H1 (cell line): ENCODE results near the gene AKR1C8. TPM values are rescaled to one million over a fixed set of nuclear protein-coding genes. Genes with fewer than 3 reads are reported as not detected.

Experiments
- RXRA ChIP-seq: IDR thresholded peaks from 2 replicates; pipeline ENCODE4 v1.6.1; 2011; ENCODE audit warnings: low read depth, mild to moderate bottlenecking, low read length, moderate library complexity; ENCODE audit not compliant: insufficient read depth
- SRF ChIP-seq: IDR thresholded peaks from 2 replicates; pipeline ENCODE4 v1.6.1; 2011; ENCODE audit warnings: mild to moderate bottlenecking, low read depth, low read length, moderate library complexity
- YY1 ChIP-seq: IDR thresholded peaks from 2 replicates; pipeline ENCODE4 v1.6.1; 2011; ENCODE audit warnings: low read depth, mild to moderate bottlenecking, low read length
- polyA plus RNA-seq, 7 experiments: library from polyadenylated mRNA; depleted of rRNA in 3 of 7; stranded (reverse) in 5 of 7; unstranded in 2 of 7; fragments of >200 nt in 5 of 7; fragments of 200-250 nt in 2 of 7; gene quantifications; 1 replicate in 5 of 7; 2 replicates in 1 of 7; 4 replicates in 1 of 7; pipeline versions ENCODE4 v1.2.1 to v1.2.3, GENCODE V29; 2011 to 2013; ENCODE audit warnings: missing spikeins in 2 of 7, mixed read lengths in 2 of 7
- total RNA-seq: library from RNA; stranded (reverse); fragmentation: NEBNext Ultra II Directional; extraction: Animal tissue kit (Norgen Biotek cat#: 25700); gene quantifications from 2 replicates; pipeline ENCODE4 v1.2.1, GENCODE V29; 2021

Gene AKR1C8
- total and polyA plus RNA-seq, 2 of the 8 experiments (the other 6 are each of a cell fraction or from before 2014, with no cell fraction given), result not detected

DNA sequence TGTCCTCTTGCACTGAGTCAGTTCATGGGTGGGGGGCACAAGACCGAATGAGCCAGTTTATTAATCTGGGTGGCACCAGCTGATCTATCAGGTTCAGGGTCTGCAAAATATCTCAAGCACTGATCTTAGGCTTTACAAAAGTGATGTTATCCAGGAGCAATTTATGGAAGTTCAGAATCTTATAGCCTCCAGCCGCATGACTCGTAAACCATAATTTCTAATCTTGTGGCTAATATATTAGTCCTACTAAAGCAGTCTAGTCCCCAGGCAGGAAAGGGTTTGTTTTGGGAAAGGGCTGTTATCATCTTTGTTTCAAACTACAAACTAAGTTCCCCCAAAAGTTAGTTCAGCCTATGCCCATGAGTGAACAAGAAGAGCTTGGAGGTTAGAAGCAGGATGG lies 33.9 kb downstream of the AKR1C8 start (continued):
- no peak for TF ChIP-seq YY1
- TF ChIP-seq SRF, result no peak
- TF ChIP-seq RXRA, result no peak
